OCI-LY1 (cell line): ENCODE data around the gene LRFN3.

ENCODE experiments used
- H2AFZ ChIP-seq: fragments of 200-600 bp; sonication (generic), shearing (Covaris generic); 2 replicates; pipeline ENCODE4 v1.6.0; 2014; ENCODE audit warnings: antibody characterized with exemption, mild to moderate bottlenecking, low read length
- H3F3A ChIP-seq: fragments of 200-600 bp; sonication (generic), shearing (Covaris generic); 2 replicates; pipeline ENCODE4 v1.6.0; 2014; ENCODE audit warnings: mild to moderate bottlenecking, antibody characterized with exemption, low read length, moderate library complexity; ENCODE audit not compliant: insufficient read depth
- H3K27ac ChIP-seq: fragments of 200-600 bp; sonication (generic); 2 replicates; pipeline ENCODE4 v1.5.1; 2014; ENCODE audit warnings: low read length, mixed run types, mild to moderate bottlenecking, low read depth; ENCODE audit not compliant: poor library complexity, severe bottlenecking
- H3K27me3 ChIP-seq: fragments of 200-600 bp; sonication (generic); 2 replicates; pipeline ENCODE4 v1.6.0; 2014; ENCODE audit warnings: antibody characterized with exemption, mild to moderate bottlenecking, low read length, moderate library complexity; ENCODE audit not compliant: insufficient read depth
- H3K36me3 ChIP-seq: fragments of 200-600 bp; sonication (generic); 2 replicates; pipeline ENCODE4 v1.6.1; 2014; ENCODE audit warnings: mild to moderate bottlenecking, antibody characterized with exemption, low read length, moderate library complexity, mixed read lengths; ENCODE audit not compliant: insufficient read depth
- H3K4me1 ChIP-seq: fragments of 200-600 bp; sonication (generic); 2 replicates; pipeline ENCODE4 v1.5.1; 2014; ENCODE audit warnings: mild to moderate bottlenecking, low read length, moderate library complexity; ENCODE audit not compliant: insufficient read depth, severe bottlenecking
- H3K4me2 ChIP-seq: fragments of 200-600 bp; sonication (generic), shearing (Covaris generic); 2 replicates; pipeline ENCODE4 v1.6.1; 2014; ENCODE audit warnings: low read length
- H3K4me3 ChIP-seq: fragments of 200-600 bp; sonication (generic); 2 replicates; pipeline ENCODE4 v1.5.1; 2014; ENCODE audit warnings: low read length, low read depth, mild to moderate bottlenecking, mixed read lengths; ENCODE audit not compliant: poor library complexity, severe bottlenecking
- H3K79me2 ChIP-seq: fragments of 200-600 bp; shearing (Covaris generic); 2 replicates; pipeline ENCODE4 v1.6.1; 2016; ENCODE audit warnings: mixed run types, low read length, mixed read lengths; ENCODE audit not compliant: insufficient read depth
- H3K9ac ChIP-seq: fragments of 200-600 bp; sonication (generic), shearing (Covaris generic); 2 replicates; pipeline ENCODE4 v1.6.1; 2014; ENCODE audit warnings: mild to moderate bottlenecking, low read length, mixed read lengths
- H3K9me2 ChIP-seq: fragments of 200-600 bp; sonication (generic), shearing (Covaris generic); 2 replicates; pipeline ENCODE4 v1.6.1; 2014; ENCODE audit warnings: low read depth, mild to moderate bottlenecking, low read length, mixed read lengths
- H3K9me3 ChIP-seq: fragments of 200-600 bp; shearing (Covaris generic); 2 replicates; pipeline ENCODE4 v1.6.1; 2014; ENCODE audit warnings: low read length, mixed read lengths
- H4K20me1 ChIP-seq: fragments of 200-600 bp; sonication (generic), shearing (Covaris generic); 2 replicates; pipeline ENCODE4 v1.6.0; 2016; ENCODE audit warnings: mild to moderate bottlenecking, low read length; ENCODE audit not compliant: insufficient read depth
- CTCF ChIP-seq: fragments of 200-600 bp; sonication (generic), shearing (Covaris generic); IDR thresholded peaks from 2 replicates; pipeline ENCODE4 v1.5.1; 2017; ENCODE audit warnings: mild to moderate bottlenecking, antibody characterized with exemption, low read length, moderate library complexity, mixed read lengths
- EZH2 ChIP-seq: fragments of 200-600 bp; sonication (generic), shearing (Covaris generic); IDR thresholded peaks from 2 replicates; pipeline ENCODE4 v1.8.0; 2017; ENCODE audit warnings: borderline replicate concordance, mixed run types, mild to moderate bottlenecking, antibody characterized with exemption, low read length, moderate library complexity, mixed read lengths

Gene LRFN3

GRCh38 chr19:35915443-35915842 lies 20.7 kb upstream of the LRFN3 start:
- no peak overlapping the region for H3K4me2 ChIP-seq
- H2AFZ ChIP-seq: no peak overlapping the region
- TF ChIP-seq CTCF (no peak), EZH2 (no peak)
- H4K20me1 ChIP-seq: no peaks in the 10 kb centered on the region
- H3K27me3 ChIP-seq: no peaks in the 10 kb centered on the region; the same call in 1 of the 2 replicates
- H3K27ac ChIP-seq: no peak overlapping the region
- no peaks in the 10 kb centered on the region for H3K79me2 ChIP-seq
- no peaks in the 10 kb centered on the region for H3K9me3 ChIP-seq
- no peaks in the 10 kb centered on the region for H3K4me1 ChIP-seq
- no peaks in the 10 kb centered on the region for H3F3A ChIP-seq
- H3K9me2 ChIP-seq: no peaks in the 10 kb centered on the region
- no peak overlapping the region for H3K4me3 ChIP-seq
- no peak overlapping the region for H3K9ac ChIP-seq
- no peaks in the 10 kb centered on the region for H3K36me3 ChIP-seq

- Histone ChIP-seq H3K79me2 (no peaks in the 10 kb centered on the region), H3F3A (no peaks in the 10 kb centered on the region)
These were observed 16.9 kb upstream of the LRFN3 start for GRCh38 chr19:35919306-35919705.

GRCh38 chr19:35921012-35921411 lies 15.2 kb upstream of the LRFN3 start:
- Histone ChIP-seq H3K27ac (no peak overlapping the region), H3K4me2 (no peak overlapping the region), H3K36me3 (no peaks in the 10 kb centered on the region; the same call in 1 of the 2 replicates), H3K9ac (no peak overlapping the region), H3K27me3 (peaks cover 11% of the 10 kb centered on the region; the same call in 1 of the 2 replicates), H2AFZ (no peak overlapping the region), H3K9me3 (0 out of 2 replicates have a peak, but pooled peaks cover 7% of the 10 kb centered on the region), H3K4me3 (no peak overlapping the region), H4K20me1 (no peaks in the 10 kb centered on the region), H3K9me2 (no peaks in the 10 kb centered on the region), H3K79me2 (no peaks in the 10 kb centered on the region), H3F3A (no peaks in the 10 kb centered on the region), H3K4me1 (no peaks in the 10 kb centered on the region)
- TF ChIP-seq EZH2 (no peak), CTCF (no peak)

More at GRCh38 chr19:35919306-35919705, 16.9 kb upstream of the LRFN3 start:
- Histone ChIP-seq H3K27ac (no peak overlapping the region), H3K4me3 (no peak overlapping the region), H3K9me3 (no peaks in the 10 kb centered on the region), H3K4me1 (no peaks in the 10 kb centered on the region), H3K27me3 (no peaks in the 10 kb centered on the region; the same call in 1 of the 2 replicates), H3K9me2 (no peaks in the 10 kb centered on the region), H2AFZ (no peak overlapping the region), H3K36me3 (no peaks in the 10 kb centered on the region), H4K20me1 (no peaks in the 10 kb centered on the region), H3K9ac (no peak overlapping the region), H3K4me2 (no peak overlapping the region)
- TF ChIP-seq EZH2 (no peak), CTCF (no peak)
